HCT116 (cell line): ENCODE measurements around the gene NDUFA8. TPM values are rescaled to one million over a fixed set of nuclear protein-coding genes. Genes with fewer than 3 reads are reported as not detected.

ENCODE experiments used
- ATAC-seq: fragments of 200-7000 bp; cut with Tn5 transposase; 2 replicates; pipeline ENCODE4 v1.9.1; 2020; ENCODE audit warnings: mild to moderate bottlenecking, moderate library complexity
- BruUV-seq: library from RNA; stranded (reverse); fragments of 400-500 nt; replicated peaks from 2 replicates; lab custom pipeline; 2021; lab: Mats Ljungman, UMichigan
- CTCF ChIA-PET: fragments of 300-600 bp; sonication (Branson Sonifier 250); formaldehyde crosslinking; loops from one replicate; lab custom pipeline; 2021; ENCODE audit warnings: antibody characterized with exemption; lab: Charles Lee
- POLR2A ChIA-PET: fragments of 300-600, 350-600 bp; sonication (Branson Sonifier 250); formaldehyde crosslinking; loops from one replicate; lab custom pipeline; 2021; ENCODE audit warnings: antibody characterized with exemption; lab: Charles Lee
- RAD21 ChIA-PET, 2 experiments: fragments of 300-600 bp; sonication (Branson Sonifier 250); formaldehyde crosslinking; loops; one replicate each; lab custom pipeline; 2023; ENCODE audit warnings: low total read pairs in 2 of 2; ENCODE audit not compliant: uncharacterized antibody in 2 of 2, unreplicated experiment in 2 of 2, low non-redundant PET in 1 of 2; lab: Charles Lee
- DNase-seq: peaks from one replicate; pipeline ENCODE4 v3.0.0-alpha.2; 2010; ENCODE audit warnings: low read depth, low spot score
- H2AFZ ChIP-seq: fragments of 200-600 bp; shearing (Covaris generic), sonication (generic); 2 replicates; pipeline ENCODE4 v1.6.1; 2017; ENCODE audit warnings: low read depth, mixed run types, mixed read lengths, antibody characterized with exemption, low read length; ENCODE audit not compliant: poor library complexity, severe bottlenecking
- H3K27ac ChIP-seq: 2 replicates; pipeline ENCODE4 v1.5.1; 2012; ENCODE audit warnings: low read depth, low read length
- H3K27me3 ChIP-seq: fragments of 200-600 bp; sonication (generic); 2 replicates; pipeline ENCODE4 v1.6.1; 2016; ENCODE audit warnings: mixed run types, low read length, mixed read lengths; ENCODE audit not compliant: insufficient read depth
- H3K36me3 ChIP-seq, 2 experiments: fragments of 200-500 bp in 1 of 2; fragments of 200-600 bp in 1 of 2; sonication (Bioruptor generic) in 1 of 2; sonication (generic) in 1 of 2; 2 replicates each; pipeline versions ENCODE4 v1.5.1 to v1.6.1; 2014 to 2016; ENCODE audit warnings: low read length in 2 of 2, inconsistent platforms in 1 of 2, mixed read lengths in 1 of 2, mixed run types in 1 of 2; ENCODE audit not compliant: insufficient read depth in 2 of 2, control insufficient read depth in 1 of 2
- H3K4me1 ChIP-seq, 2 experiments: fragments of 200-600 bp in 1 of 2; sonication (generic) in 1 of 2; 2 replicates each; pipeline versions ENCODE4 v1.5.1 to v1.6.1; 2012 to 2017; ENCODE audit warnings: low read length in 2 of 2, inconsistent platforms in 1 of 2, mild to moderate bottlenecking in 1 of 2, mixed read lengths in 1 of 2, mixed run types in 1 of 2, moderate library complexity in 1 of 2; ENCODE audit not compliant: insufficient read depth in 2 of 2, control insufficient read depth in 1 of 2
- H3K4me2 ChIP-seq: fragments of 200-600 bp; sonication (generic); 2 replicates; pipeline ENCODE4 v1.6.1; 2017; ENCODE audit warnings: mixed run types, low read length, mixed read lengths
- H3K4me3 ChIP-seq, 2 experiments: fragments of 200-600 bp in 1 of 2; sonication (generic) in 1 of 2; replicated peaks in 1 of 2; 2 replicates each; pipeline ENCODE4 v1.5.1; 2011 to 2016; ENCODE audit warnings: low read length in 2 of 2, control low read depth in 1 of 2, low read depth in 1 of 2, mild to moderate bottlenecking in 1 of 2, mixed read lengths in 1 of 2, mixed run types in 1 of 2
- H3K79me2 ChIP-seq: fragments of 200-600 bp; sonication (generic); 2 replicates; pipeline ENCODE4 v1.6.1; 2017; ENCODE audit warnings: mild to moderate bottlenecking, mixed run types, low read length, moderate library complexity, mixed read lengths; ENCODE audit not compliant: insufficient read depth
- H3K9ac ChIP-seq: fragments of 200-600 bp; sonication (generic); 2 replicates; pipeline ENCODE4 v1.6.1; 2016; ENCODE audit warnings: low read length, mixed read lengths
- H3K9me2 ChIP-seq: fragments of 200-600 bp; sonication (generic), shearing (Covaris generic); 2 replicates; pipeline ENCODE4 v1.6.1; 2017; ENCODE audit warnings: mixed run types, mild to moderate bottlenecking, moderate library complexity; ENCODE audit not compliant: insufficient read depth
- H3K9me3 ChIP-seq, 2 experiments: fragments of 200-500 bp in 1 of 2; fragments of 200-600 bp in 1 of 2; sonication (Bioruptor generic) in 1 of 2; sonication (generic) in 1 of 2; 2 replicates each; pipeline ENCODE4 v1.6.1; 2014 to 2017; ENCODE audit warnings: low read length in 2 of 2, mixed read lengths in 2 of 2, inconsistent platforms in 1 of 2, low read depth in 1 of 2, mild to moderate bottlenecking in 1 of 2, mixed run types in 1 of 2, moderate library complexity in 1 of 2; ENCODE audit not compliant: control insufficient read depth in 1 of 2, insufficient read depth in 1 of 2
- H4K20me1 ChIP-seq: fragments of 200-600 bp; sonication (generic), shearing (Covaris generic); 2 replicates; pipeline ENCODE4 v1.6.1; 2017; ENCODE audit warnings: mixed run types, mild to moderate bottlenecking, moderate library complexity; ENCODE audit not compliant: insufficient read depth
- EZH2 ChIP-seq: fragments of 200-600 bp; sonication (generic); IDR thresholded peaks from 2 replicates; pipeline ENCODE4 v1.6.1; 2017; ENCODE audit warnings: antibody characterized with exemption, mixed run types
- FOSL1 ChIP-seq: IDR thresholded peaks from 2 replicates; pipeline ENCODE4 v1.6.1; 2012; ENCODE audit warnings: low read depth
- POLR2A ChIP-seq: IDR thresholded peaks from 2 replicates; pipeline ENCODE4 v1.7.0; 2011; ENCODE audit warnings: borderline replicate concordance; ENCODE audit not compliant: insufficient read depth, insufficient read length; ENCODE audit errors: extremely low read depth
- SIN3A ChIP-seq: IDR thresholded peaks from 2 replicates; pipeline ENCODE4 v1.6.1; 2012; ENCODE audit warnings: low read depth
- YY1 ChIP-seq: IDR thresholded peaks from 2 replicates; pipeline ENCODE4 v1.6.1; 2011; ENCODE audit warnings: low read length, low read depth, moderate library complexity, mild to moderate bottlenecking; ENCODE audit not compliant: insufficient replicate concordance; ENCODE audit errors: extremely low read depth
- ZNF274 ChIP-seq: fragments of 200-500 bp; sonication (Bioruptor generic); IDR thresholded peaks from 2 replicates; pipeline ENCODE4 v1.6.1; 2014; ENCODE audit warnings: mild to moderate bottlenecking, low read depth, low read length, inconsistent platforms
- intact Hi-C: fragments of 100-400 bp; cut with micrococcal nuclease; formaldehyde crosslinking; loops from 2 replicates; pipeline ENCODE4 v1.10.0; 2022
- total RNA-seq: library from RNA; stranded (reverse); gene quantifications from one replicate; pipeline ENCODE4 v1.2.1, GENCODE V29; 2021; ENCODE audit not compliant: unreplicated experiment
- TF ChIP-seq, protein P1 (sequence below), 3 experiments: fragments of 200-600 bp in 1 of 3; sonication (generic) in 1 of 3; IDR thresholded peaks in 2 of 3; conservative IDR thresholded peaks in 1 of 3; 2 replicates each; pipeline ENCODE4 v1.5.1; 2012 to 2017; ENCODE audit warnings: low read depth in 2 of 3, low read length in 2 of 3, antibody characterized with exemption in 1 of 3, borderline replicate concordance in 1 of 3, control low read depth in 1 of 3, mild to moderate bottlenecking in 1 of 3, mixed read lengths in 1 of 3, mixed run types in 1 of 3, moderate library complexity in 1 of 3; ENCODE audit not compliant: insufficient read depth in 1 of 3
- TF ChIP-seq, protein P2 (sequence below): IDR thresholded peaks from 2 replicates; pipeline ENCODE4 v1.6.1; 2012; ENCODE audit warnings: low read depth

The NDUFA8 gene
- total RNA-seq, 1 experiment from 2014 or later: 84.5 TPM

DNA sequence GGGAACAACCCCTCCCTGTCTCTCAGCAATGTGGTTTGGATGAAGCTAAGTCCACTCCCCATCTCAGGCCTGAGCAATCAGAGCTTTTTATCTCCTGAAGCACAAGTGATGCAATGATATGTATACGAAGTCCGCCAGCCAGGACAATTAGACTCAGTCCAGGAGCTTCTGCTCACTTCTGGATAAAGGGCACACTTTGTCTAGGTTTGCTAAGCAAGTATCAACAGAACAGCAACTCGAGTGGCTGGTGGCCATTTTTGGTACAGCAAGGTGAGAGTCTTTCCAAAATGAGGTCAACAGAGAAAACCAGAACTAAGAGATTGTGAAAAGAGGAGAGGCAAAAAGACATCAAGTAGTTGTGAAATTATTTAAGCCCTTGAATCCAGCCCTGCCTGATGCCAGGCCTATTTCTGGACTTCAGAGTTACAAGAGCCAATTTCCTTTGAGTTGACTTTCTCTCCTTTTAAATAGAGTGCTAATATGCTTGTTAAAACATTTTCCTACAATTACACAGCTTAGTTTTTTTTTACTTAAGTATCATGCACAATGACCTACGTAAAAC is 8.2 kb downstream of the NDUFA8 start:
- H3K79me2 ChIP-seq: peaks cover 72% of the 10 kb centered on the region
- no peak overlapping the region for H3K4me2 ChIP-seq
- no peak; the same call in 1 of the 2 replicates for ATAC-seq
- ChIA-PET CTCF (no interaction called here), POLR2A (no interaction called here), RAD21 (no interaction called here)
- H3K9ac ChIP-seq: no peak overlapping the region
- peaks cover 15 to 21% of the 10 kb centered on the region in 2 experiments; a peak in 3 of 4 replicates for H3K36me3 ChIP-seq
- no peak overlapping the region for H2AFZ ChIP-seq
- intact Hi-C loops: no loop called here
- no TSS peak for BruUV-seq
- no peaks in the 10 kb centered on the region for H3K4me1 ChIP-seq
- H3K27me3 ChIP-seq: no peaks in the 10 kb centered on the region
- no peaks in the 10 kb centered on the region for H4K20me1 ChIP-seq
- no peak for DNase-seq
- H3K4me3 ChIP-seq: no peak overlapping the region
- no peak overlapping the region for H3K27ac ChIP-seq
- TF ChIP-seq SIN3A: no peak
- TF ChIP-seq POLR2A: no peak
- no peak for TF ChIP-seq FOSL1
- TF ChIP-seq, protein P1, sequence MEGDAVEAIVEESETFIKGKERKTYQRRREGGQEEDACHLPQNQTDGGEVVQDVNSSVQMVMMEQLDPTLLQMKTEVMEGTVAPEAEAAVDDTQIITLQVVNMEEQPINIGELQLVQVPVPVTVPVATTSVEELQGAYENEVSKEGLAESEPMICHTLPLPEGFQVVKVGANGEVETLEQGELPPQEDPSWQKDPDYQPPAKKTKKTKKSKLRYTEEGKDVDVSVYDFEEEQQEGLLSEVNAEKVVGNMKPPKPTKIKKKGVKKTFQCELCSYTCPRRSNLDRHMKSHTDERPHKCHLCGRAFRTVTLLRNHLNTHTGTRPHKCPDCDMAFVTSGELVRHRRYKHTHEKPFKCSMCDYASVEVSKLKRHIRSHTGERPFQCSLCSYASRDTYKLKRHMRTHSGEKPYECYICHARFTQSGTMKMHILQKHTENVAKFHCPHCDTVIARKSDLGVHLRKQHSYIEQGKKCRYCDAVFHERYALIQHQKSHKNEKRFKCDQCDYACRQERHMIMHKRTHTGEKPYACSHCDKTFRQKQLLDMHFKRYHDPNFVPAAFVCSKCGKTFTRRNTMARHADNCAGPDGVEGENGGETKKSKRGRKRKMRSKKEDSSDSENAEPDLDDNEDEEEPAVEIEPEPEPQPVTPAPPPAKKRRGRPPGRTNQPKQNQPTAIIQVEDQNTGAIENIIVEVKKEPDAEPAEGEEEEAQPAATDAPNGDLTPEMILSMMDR (IDR thresholded peaks at IDR 0.05 in 2 of 3, conservative IDR thresholded peaks at IDR 0.05 in 1 of 3; ENCODE audit: borderline replicate concordance in 1 of 3, insufficient read depth in 1 of 3, low read depth in 2 of 3, low read length in 2 of 3): 0 out of 6 replicates have a peak, but pooled peaks of 1 of the 3 experiments have one; percentile 16
- H3K9me3 ChIP-seq: no peaks in the 10 kb centered on the region
- H3K9me2 ChIP-seq: no peaks in the 10 kb centered on the region

DNA sequence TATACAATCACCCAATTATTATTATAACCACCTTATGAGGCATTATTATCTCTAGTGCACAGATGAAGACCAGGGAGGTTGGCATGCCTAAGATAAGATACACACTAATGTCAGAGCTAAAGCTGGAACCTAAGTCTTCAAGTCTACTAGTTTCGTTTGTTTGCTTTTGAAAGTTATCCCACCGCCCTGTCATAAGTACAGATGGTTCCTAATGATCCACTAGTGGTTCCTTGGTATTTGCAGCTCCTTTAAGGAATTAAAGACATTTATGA is 14.1 kb downstream of the NDUFA8 start:
- RAD21 ChIA-PET: no interaction called here
- POLR2A ChIA-PET: no interaction called here
- H3K4me1 ChIP-seq: no peaks in the 10 kb centered on the region
- H2AFZ ChIP-seq: no peak overlapping the region
- H3K9me2 ChIP-seq: no peaks in the 10 kb centered on the region
- intact Hi-C loops: no loop called here
- no TSS peak for BruUV-seq
- no peak for ATAC-seq
- H4K20me1 ChIP-seq: no peaks in the 10 kb centered on the region
- H3K27ac ChIP-seq: no peak overlapping the region
- no peak for DNase-seq
- H3K4me2 ChIP-seq: no peak overlapping the region
- no peak overlapping the region for H3K4me3 ChIP-seq
- TF ChIP-seq YY1 (no peak), ZNF274 (no peak), EZH2 (no peak)
- TF ChIP-seq, protein P2, sequence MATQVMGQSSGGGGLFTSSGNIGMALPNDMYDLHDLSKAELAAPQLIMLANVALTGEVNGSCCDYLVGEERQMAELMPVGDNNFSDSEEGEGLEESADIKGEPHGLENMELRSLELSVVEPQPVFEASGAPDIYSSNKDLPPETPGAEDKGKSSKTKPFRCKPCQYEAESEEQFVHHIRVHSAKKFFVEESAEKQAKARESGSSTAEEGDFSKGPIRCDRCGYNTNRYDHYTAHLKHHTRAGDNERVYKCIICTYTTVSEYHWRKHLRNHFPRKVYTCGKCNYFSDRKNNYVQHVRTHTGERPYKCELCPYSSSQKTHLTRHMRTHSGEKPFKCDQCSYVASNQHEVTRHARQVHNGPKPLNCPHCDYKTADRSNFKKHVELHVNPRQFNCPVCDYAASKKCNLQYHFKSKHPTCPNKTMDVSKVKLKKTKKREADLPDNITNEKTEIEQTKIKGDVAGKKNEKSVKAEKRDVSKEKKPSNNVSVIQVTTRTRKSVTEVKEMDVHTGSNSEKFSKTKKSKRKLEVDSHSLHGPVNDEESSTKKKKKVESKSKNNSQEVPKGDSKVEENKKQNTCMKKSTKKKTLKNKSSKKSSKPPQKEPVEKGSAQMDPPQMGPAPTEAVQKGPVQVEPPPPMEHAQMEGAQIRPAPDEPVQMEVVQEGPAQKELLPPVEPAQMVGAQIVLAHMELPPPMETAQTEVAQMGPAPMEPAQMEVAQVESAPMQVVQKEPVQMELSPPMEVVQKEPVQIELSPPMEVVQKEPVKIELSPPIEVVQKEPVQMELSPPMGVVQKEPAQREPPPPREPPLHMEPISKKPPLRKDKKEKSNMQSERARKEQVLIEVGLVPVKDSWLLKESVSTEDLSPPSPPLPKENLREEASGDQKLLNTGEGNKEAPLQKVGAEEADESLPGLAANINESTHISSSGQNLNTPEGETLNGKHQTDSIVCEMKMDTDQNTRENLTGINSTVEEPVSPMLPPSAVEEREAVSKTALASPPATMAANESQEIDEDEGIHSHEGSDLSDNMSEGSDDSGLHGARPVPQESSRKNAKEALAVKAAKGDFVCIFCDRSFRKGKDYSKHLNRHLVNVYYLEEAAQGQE: no peak
- TF ChIP-seq, all 23 proteins: peak for 0
- peaks cover 16% of the 10 kb centered on the region for H3K79me2 ChIP-seq
- peaks cover 31 to 32% of the 10 kb centered on the region in 2 experiments; a peak in 3 of 4 replicates for H3K36me3 ChIP-seq
- H3K9ac ChIP-seq: no peak overlapping the region
- CTCF ChIA-PET: interaction anchor here (0.8 to 2.0 kb wide), 5 partner anchors 14 to 148 kb away, joined by 3 to 11 read pairs (median 4); partner anchors contain the start of genes MORN5 and NDUFA8
- no peaks in the 10 kb centered on the region for H3K9me3 ChIP-seq
- no peaks in the 10 kb centered on the region for H3K27me3 ChIP-seq
